ENCODE measurements around the gene S100A6. TPM values are rescaled to one million over a fixed set of nuclear protein-coding genes. Genes with fewer than 3 reads are reported as not detected.

S100A6 gene
- total RNA-seq, 2 donors from 2014 or later = 367 to 608 TPM

- Histone ChIP-seq H3K4me1 (ENCODE audit: control insufficient read depth in 1 of 2, low read depth in 2 of 2) (peaks cover 45 to 71% of the 10 kb centered on the region in 2 donors), H3K27me3 (replicated peaks; ENCODE audit: insufficient read depth) (no peaks in the 10 kb centered on the region), H3K4me3 (no peak overlapping the region), H3K36me3 (no peaks in the 10 kb centered on the region), H3K27ac (peak overlapping the region; percentile 60 to 96), H3K9me3 (no peaks in the 10 kb centered on the region)
- TF ChIP-seq CTCF (IDR thresholded peaks at IDR 0.05) = no peak
- no peak for DNase-seq (ENCODE audit: low spot score)
- no peak for ATAC-seq (ENCODE audit: insufficient number of reproducible peaks, low FRiP score, low read depth)
Measured at GRCh38 chr1:153550827-153551500, 15.2 kb upstream of the S100A6 start.

GRCh38 chr1:153550398-153550758 is 14.6 kb upstream of the S100A6 start:
- peaks cover 51 to 77% of the 10 kb centered on the region in 2 donors for H3K4me1 ChIP-seq (ENCODE audit: control insufficient read depth in 1 of 2, low read depth in 2 of 2)
- no peaks in the 10 kb centered on the region for H3K27me3 ChIP-seq (replicated peaks; ENCODE audit: insufficient read depth)
- H3K4me3 ChIP-seq = no peak overlapping the region
- TF ChIP-seq CTCF (IDR thresholded peaks at IDR 0.05) = no peak
- no peaks in the 10 kb centered on the region for H3K36me3 ChIP-seq
- DNase-seq (ENCODE audit: low spot score) (no peak), ATAC-seq (ENCODE audit: insufficient number of reproducible peaks, low FRiP score, low read depth) (no peak)
- no peaks in the 10 kb centered on the region for H3K9me3 ChIP-seq
- H3K27ac ChIP-seq = peak overlapping the region; percentile 60 to 96

GRCh38 chr1:153549741-153550397 is 14.1 kb upstream of the S100A6 start:
- ATAC-seq (ENCODE audit: insufficient number of reproducible peaks, low FRiP score, low read depth) = no peak
- no peaks in the 10 kb centered on the region for H3K9me3 ChIP-seq
- peak overlapping the region; percentile 60 to 96 for H3K27ac ChIP-seq
- H3K27me3 ChIP-seq (replicated peaks; ENCODE audit: insufficient read depth) = no peaks in the 10 kb centered on the region
- peaks cover 52 to 76% of the 10 kb centered on the region in 2 donors for H3K4me1 ChIP-seq (ENCODE audit: control insufficient read depth in 1 of 2, low read depth in 2 of 2)
- H3K36me3 ChIP-seq = no peaks in the 10 kb centered on the region
- no peak overlapping the region for H3K4me3 ChIP-seq
- no peak for TF ChIP-seq CTCF (IDR thresholded peaks at IDR 0.05)
- DNase-seq (ENCODE audit: low spot score) = no peak

GRCh38 chr1:153548722-153549688 is 13.2 kb upstream of the S100A6 start, which contains the start of gene S100A3:
S100A3 (minus strand) TSS chr1:153549258; CDS start chr1:153548485, 773 bp downstream.
- peak within 1 kb of the TSS; percentile 76 to 96 for H3K27ac ChIP-seq
- peaks cover 58 to 75% of the 10 kb centered on the region in 2 donors for H3K4me1 ChIP-seq (ENCODE audit: control insufficient read depth in 1 of 2, low read depth in 2 of 2)
- DNase-seq (ENCODE audit: low spot score) (no peak), ATAC-seq (ENCODE audit: insufficient number of reproducible peaks, low FRiP score, low read depth) (peak; percentile 75)
- no peaks in the 10 kb centered on the region for H3K27me3 ChIP-seq (replicated peaks; ENCODE audit: insufficient read depth)
- H3K36me3 ChIP-seq = no peaks in the 10 kb centered on the region
- H3K9me3 ChIP-seq = no peaks in the 10 kb centered on the region
- H3K4me3 ChIP-seq = peak within 1 kb of the TSS; percentile 15
- peak; percentile 45 for TF ChIP-seq CTCF (IDR thresholded peaks at IDR 0.05)

Data from thoracic aorta (tissue), 2 donors.